H9 (cell line): ENCODE measurements around the gene SLAMF1. TPM values are rescaled to one million over a fixed set of nuclear protein-coding genes. Genes with fewer than 3 reads are reported as not detected.
"Not testable (repeated sequence)": the region's sequence is repeated elsewhere in the genome, so short reads cannot be mapped to it uniquely, and the experiment has no call there.

ENCODE experiments used
- DNase-seq: peaks from one replicate; pipeline ENCODE4 v3.0.0-alpha.2; 2017
- H2AFZ ChIP-seq: one replicate; pipeline ENCODE4 v1.6.1; 2013; ENCODE audit warnings: mild to moderate bottlenecking, low read length, control low read depth, moderate library complexity
- H2AK5ac ChIP-seq: 2 replicates; pipeline ENCODE4 v1.6.1; 2013; ENCODE audit warnings: low read length, control low read depth, mixed read lengths; ENCODE audit not compliant: insufficient read length
- H2BK120ac ChIP-seq: one replicate; pipeline ENCODE4 v1.6.1; 2013; ENCODE audit warnings: low read depth, mild to moderate bottlenecking, low read length, control low read depth, inconsistent platforms; ENCODE audit not compliant: poor library complexity, severe bottlenecking
- H2BK12ac ChIP-seq: 2 replicates; pipeline ENCODE4 v1.6.1; 2013; ENCODE audit warnings: low read length, control low read depth, mixed read lengths, low read depth; ENCODE audit not compliant: insufficient read length
- H2BK15ac ChIP-seq: 2 replicates; pipeline ENCODE4 v1.6.1; 2013; ENCODE audit warnings: low read depth, low read length, control low read depth
- H2BK20ac ChIP-seq: one replicate; pipeline ENCODE4 v1.6.1; 2013; ENCODE audit warnings: low read depth, mild to moderate bottlenecking, low read length, control low read depth, inconsistent platforms; ENCODE audit not compliant: poor library complexity, severe bottlenecking
- H2BK5ac ChIP-seq: 2 replicates; pipeline ENCODE4 v1.6.1; 2013; ENCODE audit warnings: low read length, control low read depth, mixed read lengths; ENCODE audit not compliant: insufficient read length
- H3K14ac ChIP-seq: 2 replicates; pipeline ENCODE4 v1.6.1; 2013; ENCODE audit warnings: low read length, control low read depth; ENCODE audit not compliant: insufficient read depth
- H3K18ac ChIP-seq: 2 replicates; pipeline ENCODE4 v1.6.1; 2013; ENCODE audit warnings: low read depth, mild to moderate bottlenecking, mixed read lengths, low read length, control low read depth; ENCODE audit not compliant: insufficient read length
- H3K23ac ChIP-seq: 2 replicates; pipeline ENCODE4 v1.6.1; 2013; ENCODE audit warnings: low read length, control low read depth, mixed read lengths, low read depth; ENCODE audit not compliant: insufficient read length
- H3K23me2 ChIP-seq: 2 replicates; pipeline ENCODE4 v1.6.1; 2013; ENCODE audit warnings: low read depth, mild to moderate bottlenecking, mixed read lengths, low read length, control low read depth; ENCODE audit not compliant: insufficient read length, poor library complexity, severe bottlenecking
- H3K27ac ChIP-seq: 2 replicates; pipeline ENCODE4 v1.5.1; 2013; ENCODE audit warnings: low read length, control low read depth, mixed read lengths, low read depth; ENCODE audit not compliant: insufficient read length
- H3K27me3 ChIP-seq: 2 replicates; pipeline ENCODE4 v1.6.1; 2013; ENCODE audit warnings: low read length, control low read depth, inconsistent platforms; ENCODE audit not compliant: insufficient read depth
- H3K4ac ChIP-seq: 2 replicates; pipeline ENCODE4 v1.6.1; 2013; ENCODE audit warnings: low read depth, mild to moderate bottlenecking, control low read depth, inconsistent platforms, low read length, moderate library complexity
- H3K4me1 ChIP-seq: 2 replicates; pipeline ENCODE4 v1.6.1; 2013; ENCODE audit warnings: low read length, control low read depth, inconsistent platforms; ENCODE audit not compliant: insufficient read depth
- H3K4me2 ChIP-seq: 2 replicates; pipeline ENCODE4 v1.6.1; 2013; ENCODE audit warnings: low read length, control low read depth, mixed read lengths; ENCODE audit not compliant: insufficient read length, insufficient read depth
- H3K56ac ChIP-seq: 2 replicates; pipeline ENCODE4 v1.6.1; 2013; ENCODE audit warnings: low read depth, mild to moderate bottlenecking, mixed read lengths, low read length, control low read depth; ENCODE audit not compliant: insufficient read length
- H3K79me1 ChIP-seq: 2 replicates; pipeline ENCODE4 v1.6.1; 2013; ENCODE audit warnings: low read depth, mild to moderate bottlenecking, moderate library complexity, low read length, control low read depth, inconsistent platforms; ENCODE audit not compliant: insufficient read depth, poor library complexity, severe bottlenecking
- H3K79me2 ChIP-seq: 2 replicates; pipeline ENCODE4 v1.6.1; 2013; ENCODE audit warnings: low read length, control low read depth, inconsistent platforms; ENCODE audit not compliant: insufficient read depth
- H3K9ac ChIP-seq: 2 replicates; pipeline ENCODE4 v1.6.1; 2013; ENCODE audit warnings: low read length, control low read depth, mixed read lengths; ENCODE audit not compliant: insufficient read length; ENCODE audit errors: extremely low read depth
- H3K9me3 ChIP-seq: one replicate; pipeline ENCODE4 v1.6.1; 2013; ENCODE audit warnings: low read depth, low read length, inconsistent platforms; ENCODE audit not compliant: control insufficient read depth
- H3T11ph ChIP-seq: one replicate; pipeline ENCODE4 v1.6.1; 2013; ENCODE audit warnings: mild to moderate bottlenecking, low read length, control low read depth, inconsistent platforms
- H4K20me1 ChIP-seq: one replicate; pipeline ENCODE4 v1.6.1; 2013; ENCODE audit not compliant: control insufficient read depth, insufficient read length, insufficient read depth
- H4K5ac ChIP-seq: 2 replicates; pipeline ENCODE4 v1.6.1; 2013; ENCODE audit warnings: low read depth, mild to moderate bottlenecking, mixed read lengths, low read length, control low read depth; ENCODE audit not compliant: insufficient read length
- H4K8ac ChIP-seq: replicated peaks from 2 replicates; pipeline ENCODE4 v1.6.1; 2013; ENCODE audit warnings: low read length, control low read depth, mixed read lengths, low read depth; ENCODE audit not compliant: insufficient read length
- H4K91ac ChIP-seq: 2 replicates; pipeline ENCODE4 v1.6.1; 2013; ENCODE audit warnings: low read depth, mild to moderate bottlenecking, moderate library complexity, mixed read lengths, low read length, control low read depth; ENCODE audit not compliant: insufficient read length
- H3K27ac Mint-ChIP-seq, 3 experiments: 2 replicates in 2 of 3; 3 replicates in 1 of 3; pipeline ENCODE4 v1.8.0; 2020 to 2021; ENCODE audit warnings: mixed read lengths in 3 of 3, mild to moderate bottlenecking in 1 of 3, moderate library complexity in 1 of 3
- H3K27me3 Mint-ChIP-seq: 2 replicates; pipeline ENCODE4 v1.8.0; 2021; ENCODE audit warnings: low read depth, mild to moderate bottlenecking, moderate library complexity, mixed read lengths
- H3K36me3 Mint-ChIP-seq, 3 experiments: 2 replicates in 2 of 3; 3 replicates in 1 of 3; pipeline ENCODE4 v1.8.0; 2020 to 2021; ENCODE audit warnings: low read depth in 3 of 3, mixed read lengths in 3 of 3; ENCODE audit not compliant: insufficient read depth in 1 of 3
- H3K4me1 Mint-ChIP-seq, 2 experiments: 2 replicates each; pipeline ENCODE4 v1.8.0; 2020; ENCODE audit warnings: mixed read lengths in 2 of 2
- H3K4me3 Mint-ChIP-seq, 2 experiments: 2 replicates in 1 of 2; 3 replicates in 1 of 2; pipeline ENCODE4 v1.8.0; 2020 to 2021; ENCODE audit warnings: mild to moderate bottlenecking in 2 of 2, mixed read lengths in 2 of 2, moderate library complexity in 1 of 2
- H3K9me3 Mint-ChIP-seq, 2 experiments: 2 replicates in 1 of 2; 3 replicates in 1 of 2; pipeline ENCODE4 v1.8.0; 2020; ENCODE audit warnings: mild to moderate bottlenecking in 2 of 2, mixed read lengths in 2 of 2, moderate library complexity in 1 of 2
- WGBS: extraction: QIAGEN DNeasy Blood & Tissue Kit; methylation state at CpG from one replicate; pipeline ENCODE4 v1.1.7; 2013; ENCODE audit warnings: missing lambda C conversion rate, low lambda C conversion rate, mixed read lengths; ENCODE audit not compliant: insufficient read length; ENCODE audit errors: extremely low coverage; 5-methylcytosine and 5-hydroxymethylcytosine counted together
- total RNA-seq: library from RNA; stranded (reverse); gene quantifications from 2 replicates; pipeline ENCODE4 v1.2.1, GENCODE V29; 2021
- TF ChIP-seq, protein P1 (sequence below): fragments of 200-600 bp; sonication (generic); conservative IDR thresholded peaks from 3 replicates; pipeline ENCODE4 v1.8.0; 2021; ENCODE audit warnings: antibody characterized with exemption, mild to moderate bottlenecking

The SLAMF1 gene
- total RNA-seq, 1 experiment from 2014 or later: not detected

- H2AFZ ChIP-seq: no peak overlapping the region
- H3K27ac Mint-ChIP-seq: no peak overlapping the region
- no peak for DNase-seq
- no peaks in the 10 kb centered on the region for H3K79me1 ChIP-seq
- no peak overlapping the region for H2BK120ac ChIP-seq
- no peak overlapping the region for H2AK5ac ChIP-seq
- H3K23me2 ChIP-seq: no peaks in the 10 kb centered on the region
- TF ChIP-seq, protein P1, sequence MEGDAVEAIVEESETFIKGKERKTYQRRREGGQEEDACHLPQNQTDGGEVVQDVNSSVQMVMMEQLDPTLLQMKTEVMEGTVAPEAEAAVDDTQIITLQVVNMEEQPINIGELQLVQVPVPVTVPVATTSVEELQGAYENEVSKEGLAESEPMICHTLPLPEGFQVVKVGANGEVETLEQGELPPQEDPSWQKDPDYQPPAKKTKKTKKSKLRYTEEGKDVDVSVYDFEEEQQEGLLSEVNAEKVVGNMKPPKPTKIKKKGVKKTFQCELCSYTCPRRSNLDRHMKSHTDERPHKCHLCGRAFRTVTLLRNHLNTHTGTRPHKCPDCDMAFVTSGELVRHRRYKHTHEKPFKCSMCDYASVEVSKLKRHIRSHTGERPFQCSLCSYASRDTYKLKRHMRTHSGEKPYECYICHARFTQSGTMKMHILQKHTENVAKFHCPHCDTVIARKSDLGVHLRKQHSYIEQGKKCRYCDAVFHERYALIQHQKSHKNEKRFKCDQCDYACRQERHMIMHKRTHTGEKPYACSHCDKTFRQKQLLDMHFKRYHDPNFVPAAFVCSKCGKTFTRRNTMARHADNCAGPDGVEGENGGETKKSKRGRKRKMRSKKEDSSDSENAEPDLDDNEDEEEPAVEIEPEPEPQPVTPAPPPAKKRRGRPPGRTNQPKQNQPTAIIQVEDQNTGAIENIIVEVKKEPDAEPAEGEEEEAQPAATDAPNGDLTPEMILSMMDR: no peak
- no peak overlapping the region for H3K56ac ChIP-seq
- H3K27me3 ChIP-seq: no peaks in the 10 kb centered on the region
- peaks cover 9 to 14% of the 10 kb centered on the region in 2 experiments for H3K9me3 Mint-ChIP-seq
- WGBS: no CpG with 5 or more reads among the region's 4 CpGs
- no peak overlapping the region for H4K91ac ChIP-seq
- H3K9ac ChIP-seq: no peak overlapping the region
- H4K5ac ChIP-seq: no peak overlapping the region
- H3K4me2 ChIP-seq: no peak overlapping the region
- H3K4me3 Mint-ChIP-seq: no peak overlapping the region
- H2BK5ac ChIP-seq: no peak overlapping the region
- H4K8ac ChIP-seq: no peak overlapping the region
- peaks cover 0 to 15% (median 4%) of the 10 kb centered on the region in 3 experiments; a peak in 4 of 7 replicates for H3K36me3 Mint-ChIP-seq
- no peak overlapping the region for H3K18ac ChIP-seq
- no peak overlapping the region for H3K23ac ChIP-seq
- H3K79me2 ChIP-seq: no peaks in the 10 kb centered on the region
- H3K4ac ChIP-seq: no peak overlapping the region
- H3K27me3 Mint-ChIP-seq: peaks cover 2% of the 10 kb centered on the region
- H3K9me3 ChIP-seq: no peaks in the 10 kb centered on the region
- H2BK15ac ChIP-seq: no peak overlapping the region
- no peak overlapping the region for H3T11ph ChIP-seq
- no peak overlapping the region for H2BK12ac ChIP-seq
- H4K20me1 ChIP-seq: no peaks in the 10 kb centered on the region
- H2BK20ac ChIP-seq: no peak overlapping the region
- H3K27ac ChIP-seq: no peak overlapping the region
- H3K14ac ChIP-seq: no peak overlapping the region
- H3K4me1 Mint-ChIP-seq: no peaks in the 10 kb centered on the region
- H3K4me1 ChIP-seq: no peaks in the 10 kb centered on the region
Measured at GRCh38 chr1:160565564-160565963, 81.3 kb downstream of the SLAMF1 start.

GRCh38 chr1:160563230-160563629 is 83.6 kb downstream of the SLAMF1 start:
- H3K4me1 Mint-ChIP-seq, H3K4ac ChIP-seq, H4K8ac ChIP-seq, H3K4me2 ChIP-seq, H2AFZ ChIP-seq, H3K56ac ChIP-seq, H3K27ac Mint-ChIP-seq, H3K4me3 Mint-ChIP-seq, H3K27me3 ChIP-seq, H3K14ac ChIP-seq, H3K9me3 ChIP-seq, H2BK20ac ChIP-seq, H4K20me1 ChIP-seq, H4K91ac ChIP-seq, H3K4me1 ChIP-seq, DNase-seq, H3K23me2 ChIP-seq, H4K5ac ChIP-seq, H3K9ac ChIP-seq, H2BK120ac ChIP-seq, H2BK5ac ChIP-seq, H2AK5ac ChIP-seq, H2BK15ac ChIP-seq, H3K27me3 Mint-ChIP-seq, H3K27ac ChIP-seq, H3K18ac ChIP-seq, H2BK12ac ChIP-seq, H3K79me2 ChIP-seq, H3K79me1 ChIP-seq, H3K23ac ChIP-seq, H3T11ph ChIP-seq: not testable (repeated sequence)
- no CpG with 5 or more reads among the region's 1 CpG for WGBS
- Mint-ChIP-seq H3K36me3 (peaks cover 0 to 15% (median 4%) of the 10 kb centered on the region in 3 experiments; a peak in 4 of 7 replicates), H3K9me3 (peaks cover 9 to 14% of the 10 kb centered on the region in 2 experiments)
